ENCODE data around the gene BLOC1S5. TPM values are rescaled to one million over a fixed set of nuclear protein-coding genes. Genes with fewer than 3 reads are reported as not detected.

The BLOC1S5 gene
- total and polyA plus RNA-seq, 4 donors, result 3.5 to 20.5 (median 6.6) TPM

- no peaks in the 10 kb centered on the region for H3K36me3 ChIP-seq (ENCODE audit: control insufficient read depth in 4 of 4, insufficient read depth in 4 of 4, low read length in 4 of 4)
- peaks cover 0 to 2% (median 0%) of the 10 kb centered on the region in 4 donors for H3K9me3 ChIP-seq (ENCODE audit: control insufficient read depth in 4 of 4, insufficient read depth in 3 of 4, low read length in 3 of 4)
- ATAC-seq (ENCODE audit: insufficient read depth, low FRiP score) (peak; percentile 79), DNase-seq (peak; percentile 85 to 93 (median 88))
- WGBS, 2 donors, result 6 to 7% methylated on average over 18 of the region's 18 CpGs
- H3K9ac ChIP-seq (ENCODE audit: insufficient read depth in 1 of 2, low read length in 2 of 2), result no peak overlapping the region
- no peak overlapping the region for H3K4me3 ChIP-seq
- no peaks in the 10 kb centered on the region for H3K27me3 ChIP-seq (ENCODE audit: control insufficient read depth in 3 of 3, insufficient read depth in 3 of 3, low read length in 2 of 3)
- no peak for TF ChIP-seq CTCF (IDR thresholded peaks at IDR 0.05; ENCODE audit: control extremely low read depth, extremely low read depth)
- peaks cover 0 to 16% (median 3%) of the 10 kb centered on the region in 5 donors for H3K4me1 ChIP-seq (ENCODE audit: control insufficient read depth in 5 of 5, insufficient read depth in 5 of 5, low read length in 5 of 5)
- peak overlapping the region; percentile 22 to 51 for H3K27ac ChIP-seq (ENCODE audit: low read depth in 1 of 2, low read length in 1 of 2)
Observed at GRCh38 chr6:7974938-7975763, 89.0 kb downstream of the BLOC1S5 start.

GRCh38 chr6:7974565-7974937 lies 89.6 kb downstream of the BLOC1S5 start:
- ATAC-seq (ENCODE audit: insufficient read depth, low FRiP score) (no peak), DNase-seq (no peak)
- Histone ChIP-seq H3K9ac (ENCODE audit: insufficient read depth in 1 of 2, low read length in 2 of 2) (no peak overlapping the region), H3K36me3 (ENCODE audit: control insufficient read depth in 4 of 4, insufficient read depth in 4 of 4, low read length in 4 of 4) (no peaks in the 10 kb centered on the region), H3K4me3 (no peak overlapping the region), H3K4me1 (ENCODE audit: control insufficient read depth in 5 of 5, insufficient read depth in 5 of 5, low read length in 5 of 5) (peaks cover 0 to 16% (median 3%) of the 10 kb centered on the region in 5 donors), H3K27ac (ENCODE audit: low read depth in 1 of 2, low read length in 1 of 2) (peak overlapping the region; percentile 22 to 54), H3K27me3 (ENCODE audit: control insufficient read depth in 3 of 3, insufficient read depth in 3 of 3, low read length in 2 of 3) (no peaks in the 10 kb centered on the region), H3K9me3 (ENCODE audit: control insufficient read depth in 4 of 4, insufficient read depth in 3 of 4, low read length in 3 of 4) (peaks cover 0 to 3% (median 0%) of the 10 kb centered on the region in 4 donors)
- 24 to 52% methylated on average over 5 of the region's 5 CpGs for WGBS, 2 donors
- no peak for TF ChIP-seq CTCF (IDR thresholded peaks at IDR 0.05; ENCODE audit: control extremely low read depth, extremely low read depth)

DNA sequence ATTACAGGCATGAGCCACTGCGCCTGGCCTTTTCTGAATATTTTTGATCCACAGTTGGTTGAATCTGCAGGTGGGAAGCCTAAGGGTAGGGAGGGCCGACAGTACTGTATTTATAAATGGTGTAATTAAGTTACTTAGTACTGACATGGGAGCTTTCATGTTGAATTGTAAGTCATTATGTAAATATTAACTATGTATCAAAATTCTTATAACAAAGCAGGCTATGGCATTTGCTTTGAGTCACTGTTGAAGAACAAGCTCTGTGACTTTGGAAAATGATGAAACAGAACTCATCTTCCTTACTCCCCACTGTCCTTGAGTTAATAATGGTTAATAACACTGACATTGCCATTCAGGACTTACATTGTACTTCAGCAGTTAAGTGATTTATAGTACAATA lies 90.6 kb downstream of the BLOC1S5 start:
- 87 to 91% methylated on average over 2 of the region's 2 CpGs for WGBS, 2 donors
- Histone ChIP-seq H3K4me1 (ENCODE audit: control insufficient read depth in 5 of 5, insufficient read depth in 5 of 5, low read length in 5 of 5) (peaks cover 0 to 16% (median 3%) of the 10 kb centered on the region in 5 donors), H3K27me3 (ENCODE audit: control insufficient read depth in 3 of 3, insufficient read depth in 3 of 3, low read length in 2 of 3) (no peaks in the 10 kb centered on the region), H3K9me3 (ENCODE audit: control insufficient read depth in 4 of 4, insufficient read depth in 3 of 4, low read length in 3 of 4) (peaks cover 0 to 5% (median 0%) of the 10 kb centered on the region in 4 donors), H3K4me3 (no peak overlapping the region), H3K36me3 (ENCODE audit: control insufficient read depth in 4 of 4, insufficient read depth in 4 of 4, low read length in 4 of 4) (no peaks in the 10 kb centered on the region), H3K27ac (ENCODE audit: low read depth in 1 of 2, low read length in 1 of 2) (no peak overlapping the region), H3K9ac (ENCODE audit: insufficient read depth in 1 of 2, low read length in 2 of 2) (no peak overlapping the region)
- DNase-seq (no peak), ATAC-seq (ENCODE audit: insufficient read depth, low FRiP score) (no peak)
- no peak for TF ChIP-seq CTCF (IDR thresholded peaks at IDR 0.05; ENCODE audit: control extremely low read depth, extremely low read depth)
